Measurements from ENCODE around the gene ABHD17A.

ABHD17A gene

DNA sequence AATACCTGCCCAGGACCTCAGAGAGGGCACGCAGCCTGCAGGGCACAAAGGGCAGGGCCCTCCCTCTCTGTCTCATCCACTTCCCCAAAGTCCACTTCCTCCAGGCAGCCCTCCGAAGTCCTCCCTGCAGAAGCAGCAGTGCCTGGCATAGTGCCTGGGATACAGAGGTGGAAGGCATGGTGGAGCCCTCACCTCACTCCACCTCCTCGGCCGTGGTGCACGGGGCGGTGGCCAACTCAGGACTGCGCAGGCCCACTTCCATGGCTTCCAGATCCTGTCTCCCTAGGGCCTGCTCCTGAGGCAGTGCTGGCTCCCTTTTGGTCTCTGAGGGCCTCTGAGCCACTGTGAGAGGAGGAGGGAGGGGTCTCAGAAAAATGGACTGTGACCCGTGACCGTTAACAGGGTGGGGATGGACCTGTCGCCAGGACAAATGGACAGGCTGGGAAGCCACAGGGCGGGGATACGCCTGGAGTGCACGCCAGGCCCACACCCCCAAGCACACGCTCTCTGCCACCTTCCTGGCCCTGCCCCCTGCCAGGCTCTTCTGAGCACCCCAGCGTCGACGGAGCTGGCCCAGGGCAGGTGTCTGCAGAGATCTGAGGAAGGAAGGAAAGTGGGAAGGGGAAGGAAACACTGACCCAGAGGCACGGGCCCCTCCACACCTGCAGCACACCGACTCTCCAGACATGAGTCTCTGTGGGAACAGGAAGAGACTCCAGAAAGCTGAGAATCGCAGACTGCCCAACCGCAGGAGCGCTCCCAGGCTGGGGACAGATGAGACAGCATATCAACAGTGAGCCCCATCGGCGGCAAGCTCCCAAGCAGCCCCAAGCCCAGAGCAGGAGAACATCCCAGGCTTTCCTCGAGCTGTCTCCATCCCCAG, 45.4 kb downstream of the ABHD17A start:
- Mint-ChIP-seq H3K27ac (peak overlapping the region; percentile 74), H3K27me3 (ENCODE audit: low read depth, poor library complexity) (no peaks in the 10 kb centered on the region), H3K4me1 (peaks cover 47% of the 10 kb centered on the region), H3K9me3 (no peaks in the 10 kb centered on the region), H3K4me3 (peak overlapping the region; percentile 11), H3K36me3 (ENCODE audit: low read depth) (no peaks in the 10 kb centered on the region)
- DNase-seq = no peak
- TF ChIP-seq, protein P1, sequence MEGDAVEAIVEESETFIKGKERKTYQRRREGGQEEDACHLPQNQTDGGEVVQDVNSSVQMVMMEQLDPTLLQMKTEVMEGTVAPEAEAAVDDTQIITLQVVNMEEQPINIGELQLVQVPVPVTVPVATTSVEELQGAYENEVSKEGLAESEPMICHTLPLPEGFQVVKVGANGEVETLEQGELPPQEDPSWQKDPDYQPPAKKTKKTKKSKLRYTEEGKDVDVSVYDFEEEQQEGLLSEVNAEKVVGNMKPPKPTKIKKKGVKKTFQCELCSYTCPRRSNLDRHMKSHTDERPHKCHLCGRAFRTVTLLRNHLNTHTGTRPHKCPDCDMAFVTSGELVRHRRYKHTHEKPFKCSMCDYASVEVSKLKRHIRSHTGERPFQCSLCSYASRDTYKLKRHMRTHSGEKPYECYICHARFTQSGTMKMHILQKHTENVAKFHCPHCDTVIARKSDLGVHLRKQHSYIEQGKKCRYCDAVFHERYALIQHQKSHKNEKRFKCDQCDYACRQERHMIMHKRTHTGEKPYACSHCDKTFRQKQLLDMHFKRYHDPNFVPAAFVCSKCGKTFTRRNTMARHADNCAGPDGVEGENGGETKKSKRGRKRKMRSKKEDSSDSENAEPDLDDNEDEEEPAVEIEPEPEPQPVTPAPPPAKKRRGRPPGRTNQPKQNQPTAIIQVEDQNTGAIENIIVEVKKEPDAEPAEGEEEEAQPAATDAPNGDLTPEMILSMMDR (IDR thresholded peaks at IDR 0.05) = no peak

DNA sequence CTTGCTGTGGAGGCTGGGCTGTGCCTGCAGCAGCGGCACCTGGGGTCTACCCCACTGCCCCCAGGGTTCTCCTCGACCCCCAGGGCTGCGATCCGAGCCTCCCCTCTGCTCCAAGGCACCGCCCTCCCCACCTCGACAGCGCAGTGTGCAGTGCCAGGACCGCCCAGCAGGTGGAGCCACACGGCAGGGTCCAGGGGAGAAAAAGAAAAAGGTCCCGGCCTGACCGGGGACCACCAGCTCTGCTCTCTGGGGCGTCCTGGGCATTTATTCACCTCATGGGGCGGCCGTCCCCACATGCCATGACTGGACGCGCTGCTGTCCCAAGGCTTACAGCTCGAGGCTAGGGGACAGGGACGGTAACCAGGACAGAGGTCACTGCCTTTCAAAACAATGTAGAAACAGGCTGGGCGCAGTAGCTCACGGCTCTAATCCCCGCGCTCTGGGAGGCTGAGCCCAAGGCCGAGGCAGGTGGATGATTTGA, 47.6 kb downstream of the ABHD17A start:
- H3K36me3 Mint-ChIP-seq (ENCODE audit: low read depth) = no peaks in the 10 kb centered on the region
- no peak overlapping the region for H3K27ac Mint-ChIP-seq
- no peaks in the 10 kb centered on the region for H3K27me3 Mint-ChIP-seq (ENCODE audit: low read depth, poor library complexity)
- peaks cover 43% of the 10 kb centered on the region for H3K4me1 Mint-ChIP-seq
- peak; percentile 87 for DNase-seq
- no peak overlapping the region for H3K4me3 Mint-ChIP-seq
- H3K9me3 Mint-ChIP-seq = no peaks in the 10 kb centered on the region
- TF ChIP-seq, protein P1 (IDR thresholded peaks at IDR 0.05) = peak; percentile 94

DNA sequence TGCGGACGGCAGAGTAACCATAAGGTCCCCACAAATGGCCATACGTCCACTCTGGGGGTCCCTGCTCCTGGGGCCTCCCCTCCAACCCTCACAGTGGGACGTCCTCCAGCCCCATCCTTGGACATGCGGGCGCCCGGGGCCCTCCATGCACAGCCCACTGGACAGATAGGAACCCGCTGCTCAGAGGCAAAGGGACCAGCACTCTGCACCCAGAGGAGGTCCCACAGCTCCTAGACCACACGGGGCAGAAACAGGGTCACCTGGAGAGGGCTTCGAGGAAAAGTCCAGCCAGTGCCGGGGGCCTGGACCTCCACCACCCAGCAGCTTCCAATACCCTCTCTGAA, 48.1 kb downstream of the ABHD17A start:
- Mint-ChIP-seq H3K27me3 (ENCODE audit: low read depth, poor library complexity) (no peaks in the 10 kb centered on the region), H3K4me1 (peaks cover 38% of the 10 kb centered on the region), H3K27ac (no peak overlapping the region), H3K4me3 (no peak overlapping the region), H3K9me3 (no peaks in the 10 kb centered on the region), H3K36me3 (ENCODE audit: low read depth) (no peaks in the 10 kb centered on the region)
- TF ChIP-seq, protein P1 (IDR thresholded peaks at IDR 0.05) = no peak
- no peak for DNase-seq

DNA sequence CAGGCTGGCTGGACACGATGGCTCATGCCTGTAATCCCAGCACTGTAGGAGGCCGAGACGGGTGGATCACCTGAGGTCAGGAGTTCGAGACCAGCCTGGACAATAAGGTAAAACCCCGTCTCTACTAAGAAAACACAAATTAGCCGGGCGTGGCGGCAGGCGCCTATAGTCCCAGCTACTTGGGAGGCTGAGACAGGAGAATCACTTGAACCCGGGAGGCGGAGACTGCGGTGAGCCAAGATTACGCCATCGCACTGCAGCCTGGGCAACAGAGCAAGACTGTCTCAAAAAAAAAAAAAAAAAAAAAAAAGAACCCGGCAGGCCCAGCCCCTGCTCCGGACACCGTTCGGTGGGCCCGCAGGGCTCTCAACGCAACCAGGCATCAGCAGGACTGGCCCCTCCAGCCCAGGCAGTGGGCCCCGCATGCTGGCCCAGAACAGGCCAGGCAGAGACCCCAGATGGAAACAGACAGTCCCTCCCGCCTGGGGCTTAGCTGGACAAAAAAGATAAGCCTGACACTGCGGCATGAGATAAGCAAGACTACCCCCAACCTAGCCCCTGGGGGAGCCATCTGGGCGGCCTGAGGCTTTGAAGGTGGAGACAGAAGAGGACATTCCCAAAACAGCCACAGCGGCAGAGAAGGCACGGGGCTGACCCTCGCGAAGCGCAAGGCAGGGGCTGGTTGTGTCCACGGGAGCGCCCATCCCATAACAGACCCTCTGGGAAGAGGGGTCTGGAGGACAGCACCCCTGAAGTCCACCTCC, 48.7 kb downstream of the ABHD17A start:
- Mint-ChIP-seq H3K36me3 (ENCODE audit: low read depth) (no peaks in the 10 kb centered on the region), H3K4me3 (no peak overlapping the region), H3K27ac (no peak overlapping the region), H3K9me3 (no peaks in the 10 kb centered on the region), H3K4me1 (peaks cover 33% of the 10 kb centered on the region), H3K27me3 (ENCODE audit: low read depth, poor library complexity) (no peaks in the 10 kb centered on the region)
- no peak for DNase-seq
- TF ChIP-seq, protein P1 (IDR thresholded peaks at IDR 0.05) = no peak

DNA sequence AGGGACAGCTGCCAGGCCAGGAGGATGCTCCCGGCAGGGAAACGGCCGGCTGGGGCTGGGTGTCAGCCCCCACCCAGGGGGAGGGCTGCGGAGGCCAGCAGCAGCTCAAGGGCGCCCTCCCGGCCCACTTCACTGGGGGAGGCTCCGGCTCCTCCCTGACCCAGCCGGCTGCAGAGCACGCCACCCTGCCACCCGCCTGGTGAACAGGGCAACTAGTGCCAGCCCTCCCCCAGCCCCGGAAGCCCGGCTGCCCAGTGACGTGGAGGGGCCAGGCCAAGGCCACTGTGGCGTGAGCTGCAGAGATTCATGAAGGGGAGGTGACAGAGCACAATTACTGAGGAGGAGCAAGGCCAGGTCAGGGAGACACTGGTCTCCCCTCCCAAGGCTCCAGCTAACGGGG, 51.8 kb downstream of the ABHD17A start:
- no peak overlapping the region for H3K4me3 Mint-ChIP-seq
- H3K36me3 Mint-ChIP-seq (ENCODE audit: low read depth) = peaks cover 14% of the 10 kb centered on the region
- no peak for DNase-seq
- H3K4me1 Mint-ChIP-seq = peaks cover 19% of the 10 kb centered on the region
- TF ChIP-seq, protein P1 (IDR thresholded peaks at IDR 0.05) = no peak
- H3K9me3 Mint-ChIP-seq = no peaks in the 10 kb centered on the region
- no peaks in the 10 kb centered on the region for H3K27me3 Mint-ChIP-seq (ENCODE audit: low read depth, poor library complexity)
- no peak overlapping the region for H3K27ac Mint-ChIP-seq
